GM18861 (cell line): ENCODE data around the gene OR6K2.
"Not testable (repeated sequence)": the region's sequence is repeated elsewhere in the genome, so short reads cannot be mapped to it uniquely, and the experiment has no call there.

Source experiments
- ATAC-seq: cut with Tn5 transposase; IDR thresholded peaks from one replicate; pipeline ENCODE4 v1.9.1; 2021; ENCODE audit not compliant: unreplicated experiment

Gene OR6K2, protein sequence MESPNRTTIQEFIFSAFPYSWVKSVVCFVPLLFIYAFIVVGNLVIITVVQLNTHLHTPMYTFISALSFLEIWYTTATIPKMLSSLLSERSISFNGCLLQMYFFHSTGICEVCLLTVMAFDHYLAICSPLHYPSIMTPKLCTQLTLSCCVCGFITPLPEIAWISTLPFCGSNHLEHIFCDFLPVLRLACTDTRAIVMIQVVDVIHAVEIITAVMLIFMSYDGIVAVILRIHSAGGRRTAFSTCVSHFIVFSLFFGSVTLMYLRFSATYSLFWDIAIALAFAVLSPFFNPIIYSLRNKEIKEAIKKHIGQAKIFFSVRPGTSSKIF

DNA sequence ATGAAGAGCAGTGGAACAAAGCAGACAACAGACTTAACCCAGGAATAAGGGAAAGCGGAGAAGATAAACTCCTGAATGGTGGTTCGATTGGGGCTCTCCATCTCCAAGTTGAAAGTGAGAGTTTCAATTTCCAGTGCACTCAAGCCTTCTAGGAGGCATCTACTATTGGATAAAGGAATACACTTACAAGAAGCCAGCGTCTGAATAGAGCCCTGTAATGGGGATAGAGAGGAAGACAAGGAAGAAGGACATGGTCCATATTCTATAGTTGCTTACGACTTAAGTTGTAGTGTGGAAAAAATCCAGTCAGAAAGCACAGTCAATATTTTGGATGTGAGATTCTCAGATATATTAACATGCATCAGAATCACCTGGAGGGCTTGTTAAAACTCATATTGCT, at the start of gene OR6K2:
TSS of gene OR6K2 (minus strand) at position 101 of the 400 bp plus-strand sequence. CDS start at position 101, 0 bp downstream.
- ATAC-seq, result no peak

DNA sequence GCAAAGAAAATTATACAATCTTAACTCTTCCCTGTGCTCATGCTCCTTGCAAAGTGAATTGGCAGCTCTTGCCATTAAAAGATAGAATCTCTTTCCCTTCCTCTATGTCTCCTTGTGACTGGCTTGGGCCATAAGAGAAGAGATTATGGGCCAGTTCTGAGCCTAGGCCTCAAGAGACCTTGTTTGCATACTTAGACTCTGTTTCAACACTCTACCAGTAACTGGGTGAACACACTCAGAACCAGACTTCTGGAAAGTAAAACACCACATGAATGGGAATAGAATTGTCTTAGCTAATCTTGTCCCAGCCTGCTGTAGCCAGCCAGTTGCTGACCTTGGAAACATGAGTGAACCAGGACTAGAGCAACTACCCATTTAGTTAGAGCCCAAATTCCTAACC, 35.4 kb upstream of the OR6K2 start:
- ATAC-seq, result no peak

DNA sequence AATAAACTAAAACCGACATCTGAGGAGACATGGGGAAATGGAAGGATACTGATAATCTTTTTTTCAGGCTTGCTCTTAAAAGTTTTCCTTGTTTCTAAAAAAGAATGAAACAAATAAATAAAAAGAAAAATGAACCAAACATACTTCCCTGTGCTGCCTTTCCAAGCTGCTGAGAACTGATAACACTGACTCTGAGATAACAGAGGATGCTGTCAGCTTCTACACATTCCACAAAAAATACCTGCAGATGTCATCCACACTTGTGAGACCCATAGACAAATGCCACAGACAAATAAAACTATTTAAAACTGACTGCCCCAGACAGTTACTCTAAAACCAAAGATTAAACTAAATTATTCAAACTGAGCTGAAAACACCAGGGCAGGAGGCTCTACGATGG, 32.1 kb upstream of the OR6K2 start:
- ATAC-seq, result no peak

DNA sequence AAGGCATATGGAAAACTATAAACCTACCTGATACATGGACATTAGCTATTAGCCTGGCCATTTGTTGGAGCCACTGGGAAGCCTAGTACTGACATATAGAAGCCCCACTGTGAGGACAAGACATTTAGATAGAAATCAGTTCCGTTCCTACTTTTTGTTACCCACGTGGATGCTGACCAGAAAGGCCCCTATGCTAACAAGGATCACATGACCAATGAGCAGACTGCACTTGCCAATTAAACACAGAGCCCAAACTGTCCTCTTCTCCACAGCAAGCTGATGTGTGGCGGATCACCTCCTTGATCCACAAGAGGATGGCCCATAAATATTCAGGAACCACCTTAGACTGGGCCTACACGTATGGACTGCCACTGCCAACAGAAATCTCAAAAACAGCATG, 31.3 kb upstream of the OR6K2 start:
- ATAC-seq, result no peak

DNA sequence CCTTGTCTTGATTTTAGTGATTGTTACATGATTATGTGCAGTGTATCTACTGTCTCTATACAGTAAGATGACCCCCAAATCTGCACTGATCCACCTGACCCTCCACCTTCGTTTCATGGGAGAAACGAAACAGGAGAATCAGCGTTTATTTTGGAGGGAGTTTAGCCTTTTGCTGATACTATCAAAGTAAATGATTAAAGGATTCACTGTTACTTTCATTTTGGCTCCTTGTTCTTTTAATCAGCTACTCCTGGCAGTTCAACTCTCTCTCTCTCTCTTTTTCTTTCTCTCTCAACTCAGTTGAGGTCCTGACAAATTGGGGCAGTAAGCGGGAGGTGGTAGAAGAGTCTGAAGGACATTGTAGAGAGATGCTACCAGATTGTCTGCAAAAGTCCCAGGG, 30.0 kb upstream of the OR6K2 start:
- ATAC-seq, result no peak

DNA sequence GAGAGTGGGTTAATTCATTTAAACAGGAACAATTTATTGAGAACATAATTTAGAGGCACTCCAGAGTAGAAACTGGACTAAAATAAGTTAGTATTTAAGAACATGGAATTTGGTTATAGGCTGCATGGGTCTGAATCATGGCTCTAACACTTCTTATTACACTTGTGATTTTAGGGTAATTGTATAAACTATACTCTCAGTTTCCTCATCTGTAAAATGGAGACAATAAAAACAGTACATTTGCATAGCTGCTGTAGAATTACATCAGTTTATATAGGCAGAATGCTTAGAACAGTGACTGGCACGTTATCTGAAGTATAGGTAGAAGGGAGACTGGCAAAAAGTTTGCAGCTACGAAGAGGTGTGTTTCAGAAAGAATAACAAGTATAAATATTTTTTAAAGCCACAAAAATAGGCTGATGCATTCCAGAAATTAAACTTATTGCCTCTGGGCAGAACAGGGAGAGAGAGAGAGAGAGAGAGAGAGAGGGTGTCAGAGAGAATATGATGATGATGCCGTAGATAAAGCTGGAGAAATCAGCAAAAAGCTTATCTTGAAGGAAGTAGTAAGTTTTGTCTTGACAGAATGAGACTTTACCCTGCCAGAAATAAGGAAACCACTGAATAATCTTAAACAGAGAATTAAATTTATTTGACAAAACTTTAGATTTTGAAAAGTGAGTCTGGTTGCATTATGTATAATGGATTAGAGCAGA, 28.2 kb upstream of the OR6K2 start:
- no peak for ATAC-seq

DNA sequence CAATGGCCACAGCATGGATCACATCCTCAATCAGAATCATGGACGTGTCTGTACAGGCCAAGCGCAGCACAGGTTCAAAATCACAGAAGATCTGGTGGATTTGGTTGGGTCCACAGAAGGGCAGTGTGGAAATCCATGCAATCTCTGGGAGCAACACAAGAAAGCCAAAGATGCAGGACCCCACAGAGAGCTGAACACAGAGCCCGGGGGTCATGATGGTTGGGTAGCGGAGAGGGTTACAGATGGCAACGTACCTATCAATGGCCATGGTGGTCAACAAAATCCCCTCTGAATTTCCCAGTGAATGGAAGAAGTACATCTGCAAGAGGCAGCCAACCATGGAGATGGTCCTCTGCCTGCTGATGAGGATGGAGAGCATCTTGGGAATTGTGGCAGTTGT, 24.0 kb upstream of the OR6K2 start:
- ATAC-seq, result no peak

DNA sequence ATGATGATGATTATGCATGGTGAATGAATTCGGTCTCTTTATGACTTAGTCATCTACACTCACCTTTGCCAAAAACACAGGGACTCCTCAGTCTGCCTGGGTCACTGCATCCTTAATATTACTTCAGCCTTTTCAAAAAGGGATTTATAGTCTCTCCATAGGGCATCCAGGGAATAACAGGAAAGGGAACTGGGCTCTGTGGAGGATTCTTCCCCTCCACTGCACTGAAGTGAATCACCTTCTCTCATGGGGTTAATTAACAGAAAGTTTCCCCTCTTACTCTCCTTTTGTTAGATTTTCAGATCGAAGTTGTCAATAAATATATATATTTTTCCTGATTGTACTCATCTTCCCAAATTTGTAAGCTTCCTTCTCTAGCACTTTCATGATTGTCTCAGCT, 20.2 kb upstream of the OR6K2 start, which contains the start of gene OR6K3:
TSS of gene OR6K3 (minus strand) at position 101 of the 400 bp plus-strand sequence. CDS start 2,605 bp downstream, outside the sequence.
- ATAC-seq, result no peak

DNA sequence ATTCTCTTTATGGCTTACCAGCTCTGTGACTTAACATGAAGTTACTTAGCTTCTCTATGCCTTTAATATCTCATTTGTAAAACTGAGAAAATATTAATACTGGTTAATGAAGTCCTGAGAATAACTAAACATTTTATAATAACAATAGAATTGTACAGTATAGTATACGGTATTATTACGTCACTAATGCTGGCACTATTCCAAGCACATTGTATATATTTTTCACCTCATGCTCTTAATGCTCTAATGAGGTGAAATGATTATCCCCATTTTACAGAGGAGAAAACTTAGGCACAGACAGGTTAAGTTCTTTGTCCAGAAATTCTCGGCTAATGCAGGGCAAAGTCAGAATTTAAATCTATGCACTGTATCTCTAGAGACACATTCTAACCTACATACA, 19.2 kb upstream of the OR6K2 start:
- no peak for ATAC-seq

DNA sequence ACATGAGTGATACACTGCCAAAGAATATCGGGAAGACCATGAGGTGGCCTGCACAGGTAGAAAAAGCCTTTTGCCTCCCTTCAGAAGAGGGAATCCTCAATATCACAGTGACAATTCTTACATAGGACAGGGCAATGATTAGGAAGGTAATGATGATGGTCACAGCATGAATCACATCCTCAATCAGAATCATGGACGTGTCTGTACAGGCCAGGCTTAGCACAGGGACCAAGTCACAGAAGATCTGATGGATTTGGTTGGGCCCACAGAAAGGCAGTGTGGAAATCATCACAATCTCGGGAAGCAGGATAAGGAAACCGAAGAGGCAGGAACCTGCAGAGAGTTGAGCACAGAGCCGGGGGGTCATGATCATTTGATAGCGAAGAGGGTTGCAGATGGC, 16.9 kb upstream of the OR6K2 start:
- no peak for ATAC-seq

DNA sequence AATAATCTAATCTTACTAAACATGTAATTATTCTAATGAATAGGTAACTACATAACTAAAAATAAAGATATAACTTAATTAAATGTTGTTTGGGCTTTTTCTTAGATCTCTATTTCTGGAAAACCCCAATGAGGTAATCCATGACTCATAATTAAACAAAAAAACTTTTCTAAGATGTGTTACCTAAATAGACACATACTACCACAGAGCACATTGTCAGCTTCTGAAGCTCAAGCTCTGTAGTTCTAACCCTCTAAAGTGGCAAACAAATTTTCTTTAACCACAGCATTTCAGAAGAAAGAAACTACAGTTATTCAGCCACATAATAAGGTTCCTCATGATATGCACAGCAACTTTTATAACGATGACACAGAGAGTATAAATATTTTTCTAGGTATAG, 15.9 kb upstream of the OR6K2 start:
- no peak for ATAC-seq

DNA sequence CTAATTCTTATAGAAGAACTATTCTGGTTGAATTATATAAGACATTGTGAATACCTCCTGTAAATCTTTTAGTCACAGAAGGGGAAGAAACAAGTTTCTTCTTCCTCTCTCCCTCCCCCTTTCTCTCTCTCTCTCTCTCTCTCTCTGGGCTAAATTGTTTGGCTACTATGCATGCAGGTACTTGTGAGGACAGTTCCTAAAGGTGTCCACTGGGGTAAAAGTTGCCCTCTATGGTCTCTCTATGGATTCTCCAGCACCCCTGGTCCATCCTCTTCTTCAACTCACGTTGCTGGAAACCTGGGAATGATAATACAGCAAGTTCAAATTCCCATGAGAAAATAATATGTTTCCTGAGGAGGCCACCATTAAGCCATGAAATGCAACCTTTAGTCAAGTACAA, 14.3 kb upstream of the OR6K2 start:
- ATAC-seq, result no peak

DNA sequence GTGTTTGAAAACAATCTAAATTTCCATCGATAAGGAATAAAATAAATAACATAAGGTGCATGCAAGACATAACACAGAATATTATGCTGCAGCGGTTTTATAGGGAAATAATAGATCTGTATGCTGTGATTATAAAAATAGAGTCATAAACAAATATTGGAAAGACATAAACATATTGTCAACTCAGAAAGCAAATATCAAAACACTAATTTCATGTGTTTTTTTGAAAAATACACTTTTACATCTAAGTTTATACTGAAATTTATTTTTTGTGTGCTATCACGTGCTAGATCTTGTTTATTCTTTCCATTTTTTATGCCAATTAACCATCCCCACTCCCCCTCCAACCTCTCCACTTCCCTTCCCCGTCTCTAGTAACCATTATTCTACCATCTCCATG, 10.6 kb upstream of the OR6K2 start:
- ATAC-seq, result no peak

DNA sequence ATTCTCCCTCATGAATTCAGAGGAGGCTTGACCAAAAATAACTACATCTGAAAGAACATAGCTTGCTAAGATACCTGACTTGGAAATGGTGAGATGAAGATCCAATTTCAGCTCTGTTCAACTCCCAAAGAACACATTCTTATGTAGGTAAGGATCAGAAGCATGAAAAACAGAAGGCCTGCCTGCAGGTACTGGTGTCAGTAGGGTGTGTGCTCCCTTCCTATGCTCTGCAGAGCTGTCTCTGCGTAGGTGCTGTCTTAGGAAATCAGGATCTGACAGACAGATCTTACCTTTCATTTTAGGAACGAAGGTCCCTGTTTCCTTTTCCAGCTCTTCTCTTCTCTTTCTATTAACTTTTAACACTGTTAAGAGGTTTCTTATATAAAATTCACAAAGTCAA, 5.6 kb upstream of the OR6K2 start:
- no peak for ATAC-seq

DNA sequence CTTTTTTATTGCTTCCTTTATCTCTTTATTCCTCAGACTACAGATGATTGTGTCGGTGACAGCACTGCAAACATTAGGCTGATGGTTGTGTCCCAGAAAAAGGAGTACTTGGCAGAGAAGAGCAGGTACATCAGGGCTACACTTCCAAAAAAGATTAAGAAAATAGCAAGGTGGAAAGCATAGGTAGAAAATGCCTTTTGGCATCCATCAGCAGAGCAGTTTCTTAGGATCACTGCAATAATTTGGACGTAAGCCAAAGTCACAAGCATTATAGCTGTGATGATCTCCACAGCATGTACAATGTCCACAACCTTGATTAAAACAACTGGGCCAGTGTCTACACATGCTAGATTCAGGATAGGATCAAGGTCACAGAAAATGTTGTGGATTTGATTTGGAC, 5.9 kb downstream of the OR6K2 start:
- no peak for ATAC-seq

DNA sequence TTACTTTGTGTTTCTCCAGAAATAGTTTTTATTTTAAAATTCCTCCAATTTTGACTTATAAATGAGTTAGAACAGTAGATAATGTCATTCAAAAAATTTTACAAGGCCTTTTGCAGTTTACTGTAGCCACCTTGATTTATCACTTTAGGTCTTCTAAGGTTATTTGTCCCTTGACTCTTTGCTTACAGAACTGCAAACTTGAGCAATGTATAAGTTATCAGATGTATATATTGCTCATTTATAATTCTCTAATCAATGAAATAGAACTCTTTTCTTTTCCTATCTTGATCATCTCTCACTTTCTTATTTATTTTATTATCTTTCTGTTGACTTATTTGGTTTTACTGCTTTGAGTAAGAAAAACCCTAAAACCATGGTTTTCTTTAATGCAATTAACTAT, 8.1 kb downstream of the OR6K2 start:
- no peak for ATAC-seq

DNA sequence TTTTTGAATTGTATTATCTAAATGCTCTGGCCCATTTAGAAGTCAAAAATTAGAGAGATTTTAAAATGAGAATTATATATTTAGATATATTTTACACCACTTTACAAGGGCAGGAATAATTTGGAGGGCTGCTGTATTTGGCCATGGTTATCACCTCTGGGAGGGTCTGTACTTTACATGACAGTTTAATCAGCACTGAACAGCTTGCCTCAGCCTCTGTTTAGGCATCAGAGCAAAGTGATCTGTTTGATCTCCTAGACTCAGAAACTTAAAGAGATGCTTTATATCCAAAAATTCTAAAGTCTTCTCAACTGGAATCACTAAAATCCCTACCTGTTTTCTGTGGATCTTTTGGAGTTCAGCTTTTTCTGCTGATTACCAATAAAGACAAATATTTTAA, 8.5 kb downstream of the OR6K2 start:
- no peak for ATAC-seq

DNA sequence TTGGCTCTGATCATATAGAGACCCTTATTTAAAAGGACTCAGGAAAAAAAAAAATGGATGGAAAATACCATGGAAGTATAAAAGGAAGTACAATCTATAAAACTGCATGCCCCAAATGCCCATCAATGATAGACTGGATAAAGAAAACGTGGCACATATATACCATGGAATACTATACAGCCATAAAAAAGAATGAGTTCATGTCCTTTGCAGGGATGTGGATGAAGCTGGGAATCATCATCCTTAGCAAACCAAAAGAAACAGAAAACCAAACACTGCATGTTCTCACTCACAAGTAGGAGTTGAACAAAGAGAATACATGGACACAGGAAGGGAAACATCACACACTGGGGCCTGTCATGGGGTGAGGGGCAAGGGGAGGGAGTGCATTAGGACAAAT, 9.3 kb downstream of the OR6K2 start:
- not testable (repeated sequence) for ATAC-seq

DNA sequence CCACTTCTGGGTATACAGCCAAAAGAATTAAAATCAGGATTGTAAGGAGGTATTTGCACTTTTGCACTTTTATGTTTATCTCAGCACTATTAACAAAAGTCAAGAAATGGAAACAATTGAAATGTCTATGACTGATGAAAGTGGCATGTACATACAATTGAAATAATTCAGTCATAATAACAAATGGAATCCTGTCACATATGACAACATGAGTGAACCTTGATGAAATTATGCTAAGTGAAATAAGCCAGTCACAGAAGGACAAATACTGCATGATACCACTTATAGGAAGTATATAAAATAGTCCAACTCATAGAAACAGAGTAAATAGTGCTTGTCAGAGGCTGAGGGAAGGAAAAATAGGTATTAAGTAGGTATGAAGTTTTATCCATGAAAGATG, 10.6 kb downstream of the OR6K2 start:
- no peak for ATAC-seq

DNA sequence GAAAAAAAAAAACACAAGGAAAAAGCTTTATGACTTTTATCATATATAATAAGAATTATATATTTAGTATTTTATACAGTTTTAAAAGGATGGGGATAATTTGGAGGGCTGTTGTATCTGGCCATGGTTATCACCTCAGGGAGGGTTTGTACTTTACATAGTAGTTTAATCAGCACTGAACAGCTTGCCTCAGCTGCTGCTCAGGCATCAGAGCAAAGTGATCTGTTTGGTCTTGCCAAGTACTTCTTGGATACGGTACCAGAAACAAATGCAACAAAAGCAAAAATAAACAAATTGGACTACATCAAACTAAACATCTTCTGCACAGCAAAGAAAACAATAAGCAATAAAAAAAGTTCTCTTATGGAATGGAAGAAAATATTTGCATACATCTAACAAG, 11.3 kb downstream of the OR6K2 start:
- no peak for ATAC-seq

DNA sequence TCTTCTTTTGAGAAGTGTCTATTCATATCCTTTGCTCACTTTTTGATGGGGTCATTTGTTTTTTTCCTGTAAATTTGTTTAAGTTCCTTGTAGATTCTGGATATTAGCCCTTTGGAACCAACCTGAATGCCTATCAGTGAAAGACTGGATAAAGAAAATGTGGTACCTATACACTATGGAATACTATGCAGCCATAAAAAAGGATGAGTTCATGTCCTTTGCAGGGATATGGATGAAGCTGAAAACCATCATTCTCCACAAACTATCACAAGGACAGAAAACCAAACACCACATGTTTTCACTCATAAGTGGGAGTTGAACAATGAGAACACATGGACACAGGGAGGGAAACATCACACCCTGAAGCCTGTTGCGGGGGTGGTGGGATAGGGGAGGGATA, 12.1 kb downstream of the OR6K2 start:
- not testable (repeated sequence) for ATAC-seq

DNA sequence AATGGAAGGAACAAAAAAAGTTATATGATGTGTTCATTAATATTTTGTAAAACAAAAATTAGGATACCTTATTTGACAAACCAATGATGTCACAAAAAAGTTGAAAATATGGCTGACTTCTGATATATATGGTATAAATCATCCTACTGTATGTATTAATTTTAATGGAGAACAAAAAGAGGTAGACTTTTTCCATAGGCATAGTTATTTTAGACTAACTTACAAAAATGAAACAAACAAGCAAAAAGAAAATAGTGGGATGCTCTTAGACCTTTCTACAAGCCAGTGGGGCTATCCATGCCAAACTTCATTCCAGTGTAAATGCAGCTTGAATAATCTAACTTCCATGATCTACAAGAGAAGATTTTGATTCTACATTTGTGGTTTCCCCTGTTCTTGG, 13.4 kb downstream of the OR6K2 start:
- ATAC-seq, result no peak
